ENCODE data around the gene PSMA1. TPM values are rescaled to one million over a fixed set of nuclear protein-coding genes. Genes with fewer than 3 reads are reported as not detected.

Gene PSMA1
- total RNA-seq, 3 donors from 2014 or later (not counting 1 experiment from before 2014, with no cell fraction given), result 143 to 176 (median 155) TPM

- Mint-ChIP-seq H3K9me3 (no peaks in the 10 kb centered on the region), H3K36me3 (no peaks in the 10 kb centered on the region), H3K4me1 (peaks cover 21 to 23% of the 10 kb centered on the region in 2 donors), H3K27me3 (ENCODE audit: low read depth in 2 of 2) (no peaks in the 10 kb centered on the region), H3K27ac (no peak overlapping the region), H3K4me3 (no peak overlapping the region)
- Histone ChIP-seq H3K4me3 (ENCODE audit: low read length) (no peak overlapping the region), H3K36me3 (ENCODE audit: control insufficient read depth, insufficient read depth, low read length) (no peaks in the 10 kb centered on the region), H3K9me3 (ENCODE audit: control insufficient read depth, insufficient read depth, low read length) (no peaks in the 10 kb centered on the region), H3K4me1 (ENCODE audit: control insufficient read depth, insufficient read depth, low read length) (no peaks in the 10 kb centered on the region), H3K27ac (ENCODE audit: low read length) (no peak overlapping the region), H3K27me3 (ENCODE audit: control insufficient read depth, insufficient read depth, low read length) (no peaks in the 10 kb centered on the region)
- 97% methylated on average over 2 of the region's 2 CpGs for WGBS (ENCODE audit: insufficient coverage)
- intact Hi-C loops (cut with micrococcal nuclease), result no loop called here
- DNase-seq, result no peak
- TF ChIP-seq CTCF (IDR thresholded peaks at IDR 0.05), result no peak
- ATAC-seq, result no peak
Observed at GRCh38 chr11:14551380-14551779, 31.2 kb upstream of the PSMA1 start.

GRCh38 chr11:14549891-14550290, 29.7 kb upstream of the PSMA1 start:
- Histone ChIP-seq H3K36me3 (ENCODE audit: control insufficient read depth, insufficient read depth, low read length) (no peaks in the 10 kb centered on the region), H3K4me1 (ENCODE audit: control insufficient read depth, insufficient read depth, low read length) (no peaks in the 10 kb centered on the region), H3K27ac (ENCODE audit: low read length) (no peak overlapping the region), H3K4me3 (ENCODE audit: low read length) (no peak overlapping the region), H3K9me3 (ENCODE audit: control insufficient read depth, insufficient read depth, low read length) (no peaks in the 10 kb centered on the region), H3K27me3 (ENCODE audit: control insufficient read depth, insufficient read depth, low read length) (no peaks in the 10 kb centered on the region)
- no CpG with 5 or more reads among the region's 4 CpGs for WGBS (ENCODE audit: insufficient coverage)
- no peaks in the 10 kb centered on the region for H3K27me3 Mint-ChIP-seq (ENCODE audit: low read depth in 2 of 2)
- no peaks in the 10 kb centered on the region for H3K9me3 Mint-ChIP-seq
- ATAC-seq (no peak), DNase-seq (no peak)
- intact Hi-C loops (cut with micrococcal nuclease), result no loop called here
- peaks cover 11 to 16% of the 10 kb centered on the region in 2 donors for H3K4me1 Mint-ChIP-seq
- no peaks in the 10 kb centered on the region for H3K36me3 Mint-ChIP-seq
- TF ChIP-seq CTCF (IDR thresholded peaks at IDR 0.05), result no peak
- no peak overlapping the region for H3K27ac Mint-ChIP-seq
- no peak overlapping the region for H3K4me3 Mint-ChIP-seq

GRCh38 chr11:14547440-14547839, 27.3 kb upstream of the PSMA1 start:
- Mint-ChIP-seq H3K27ac (no peak overlapping the region), H3K27me3 (ENCODE audit: low read depth in 2 of 2) (no peaks in the 10 kb centered on the region), H3K4me1 (peaks cover 0 to 9% of the 10 kb centered on the region in 2 donors), H3K36me3 (no peaks in the 10 kb centered on the region), H3K9me3 (no peaks in the 10 kb centered on the region), H3K4me3 (no peak overlapping the region)
- ATAC-seq (no peak), DNase-seq (no peak)
- Histone ChIP-seq H3K27ac (ENCODE audit: low read length) (no peak overlapping the region), H3K4me1 (ENCODE audit: control insufficient read depth, insufficient read depth, low read length) (no peaks in the 10 kb centered on the region), H3K4me3 (ENCODE audit: low read length) (no peak overlapping the region), H3K9me3 (ENCODE audit: control insufficient read depth, insufficient read depth, low read length) (no peaks in the 10 kb centered on the region), H3K36me3 (ENCODE audit: control insufficient read depth, insufficient read depth, low read length) (no peaks in the 10 kb centered on the region), H3K27me3 (ENCODE audit: control insufficient read depth, insufficient read depth, low read length) (no peaks in the 10 kb centered on the region)
- intact Hi-C loops (cut with micrococcal nuclease), result no loop called here
- 85% methylated on average over 2 of the region's 2 CpGs for WGBS (ENCODE audit: insufficient coverage)
- no peak for TF ChIP-seq CTCF (IDR thresholded peaks at IDR 0.05)

GRCh38 chr11:14546672-14547071, 26.5 kb upstream of the PSMA1 start:
- Mint-ChIP-seq H3K9me3 (no peaks in the 10 kb centered on the region), H3K4me3 (no peak overlapping the region), H3K27ac (no peak overlapping the region), H3K4me1 (peaks cover 0 to 9% of the 10 kb centered on the region in 2 donors), H3K36me3 (no peaks in the 10 kb centered on the region), H3K27me3 (ENCODE audit: low read depth in 2 of 2) (no peaks in the 10 kb centered on the region)
- Histone ChIP-seq H3K9me3 (ENCODE audit: control insufficient read depth, insufficient read depth, low read length) (no peaks in the 10 kb centered on the region), H3K36me3 (ENCODE audit: control insufficient read depth, insufficient read depth, low read length) (no peaks in the 10 kb centered on the region), H3K27ac (ENCODE audit: low read length) (no peak overlapping the region), H3K27me3 (ENCODE audit: control insufficient read depth, insufficient read depth, low read length) (no peaks in the 10 kb centered on the region), H3K4me3 (ENCODE audit: low read length) (no peak overlapping the region), H3K4me1 (ENCODE audit: control insufficient read depth, insufficient read depth, low read length) (no peaks in the 10 kb centered on the region)
- intact Hi-C loops (cut with micrococcal nuclease), result no loop called here
- ATAC-seq (no peak), DNase-seq (no peak)
- TF ChIP-seq CTCF (IDR thresholded peaks at IDR 0.05), result no peak
